K562 (cell line): ENCODE measurements around the gene SCG5. TPM values are rescaled to one million over a fixed set of nuclear protein-coding genes. Genes with fewer than 3 reads are reported as not detected.

Experiments
- ATAC-seq: fragments of 200-7000 bp; cut with Tn5 transposase; 3 replicates; pipeline ENCODE4 v1.9.1; 2020; ENCODE audit warnings: moderate library complexity
- BruUV-seq: library from RNA; stranded (reverse); fragments of 400-500 nt; replicated peaks from 2 replicates; lab custom pipeline; 2021; lab: Mats Ljungman, UMichigan
- CTCF ChIA-PET: fragments of 300-600 bp; formaldehyde crosslinking; extraction: SDS; loops from one replicate; lab custom pipeline; 2021; ENCODE audit warnings: low intra/inter-chr PET ratio; lab: Yijun Ruan, JAX
- POLR2A ChIA-PET: fragments of 300-600, 350-650 bp; sonication (Branson Sonifier 250); formaldehyde crosslinking; extraction: SDS; loops from one replicate; lab custom pipeline; 2021; ENCODE audit warnings: antibody characterized with exemption, inconsistent platforms; lab: Yijun Ruan, JAX
- DNase-seq, 4 experiments: peaks; one replicate each; pipeline versions ENCODE4 v3.0.0 to v3.0.0-alpha.2; 2011 to 2018; ENCODE audit warnings: low spot score in 3 of 4, mixed read lengths in 3 of 4; ENCODE audit errors: extremely low read depth in 1 of 4
- FAIRE-seq: peaks from 2 replicates; lab custom pipeline; 2011; peaks lifted over from hg19 to GRCh38; lab: Jason Lieb, UNC
- H2AFZ ChIP-seq: 2 replicates; pipeline ENCODE4 v1.6.0; 2011; ENCODE audit warnings: low read depth, low read length, control low read depth, inconsistent platforms
- H3K27ac ChIP-seq: fragments of 200-600 bp; 3 replicates; pipeline ENCODE4 v1.8.0; 2011; ENCODE audit warnings: low read depth, mild to moderate bottlenecking, control low read depth, inconsistent platforms, low read length, moderate library complexity, mixed read lengths; ENCODE audit errors: extremely low read depth
- H3K27me3 ChIP-seq, 2 experiments: fragments of 300-600 bp in 1 of 2; 2 replicates in 1 of 2; 3 replicates in 1 of 2; pipeline versions ENCODE4 v1.6.0 to v1.8.0; 2011; ENCODE audit warnings: inconsistent platforms in 2 of 2, low read length in 2 of 2, mild to moderate bottlenecking in 1 of 2, mixed read lengths in 1 of 2, moderate library complexity in 1 of 2; ENCODE audit not compliant: control insufficient read depth in 2 of 2, insufficient read depth in 2 of 2
- H3K36me3 ChIP-seq: fragments of 300-600 bp; 3 replicates; pipeline ENCODE4 v1.8.0; 2011; ENCODE audit warnings: mild to moderate bottlenecking, low read length, inconsistent platforms; ENCODE audit not compliant: control insufficient read depth, insufficient read depth
- H3K4me1 ChIP-seq, 2 experiments: fragments of 200-600 bp in 1 of 2; replicated peaks in 1 of 2; 2 replicates in 1 of 2; 3 replicates in 1 of 2; pipeline versions ENCODE4 v1.5.1 to v1.8.0; 2011; ENCODE audit warnings: inconsistent platforms in 2 of 2, low read length in 2 of 2, mild to moderate bottlenecking in 1 of 2, mixed read lengths in 1 of 2, moderate library complexity in 1 of 2; ENCODE audit not compliant: control insufficient read depth in 2 of 2, insufficient read depth in 2 of 2
- H3K4me2 ChIP-seq: 2 replicates; pipeline ENCODE4 v1.6.1; 2011; ENCODE audit warnings: low read length, control low read depth, inconsistent platforms, mixed read lengths; ENCODE audit not compliant: insufficient read depth
- H3K4me3 ChIP-seq: fragments of 200-600 bp; sonication (generic), shearing (Covaris generic); 2 replicates; pipeline ENCODE4 v1.5.1; 2016; ENCODE audit warnings: control low read depth, inconsistent platforms
- H3K79me2 ChIP-seq: fragments of 200-600 bp; 3 replicates; pipeline ENCODE4 v1.8.0; 2011; ENCODE audit warnings: low read length, inconsistent platforms; ENCODE audit not compliant: control insufficient read depth, insufficient read depth
- H3K9ac ChIP-seq, 2 experiments: 2 replicates each; pipeline versions ENCODE4 v1.6.0 to v1.6.1; 2011; ENCODE audit warnings: low read depth in 2 of 2, low read length in 2 of 2, control low read depth in 1 of 2, inconsistent platforms in 1 of 2, mild to moderate bottlenecking in 1 of 2, mixed read lengths in 1 of 2; ENCODE audit not compliant: insufficient read depth in 1 of 2
- H3K9me1 ChIP-seq: one replicate; pipeline ENCODE4 v1.6.0; 2011; ENCODE audit warnings: inconsistent platforms, mild to moderate bottlenecking, low read length, moderate library complexity; ENCODE audit not compliant: control insufficient read depth, insufficient read depth
- H3K9me3 ChIP-seq: replicated peaks from 2 replicates; pipeline ENCODE4 v1.5.1; 2011; ENCODE audit warnings: low read depth, low read length, inconsistent platforms; ENCODE audit not compliant: control insufficient read depth, insufficient read depth
- H4K20me1 ChIP-seq: replicated peaks from 2 replicates; pipeline ENCODE4 v1.6.1; 2011; ENCODE audit warnings: low read length, inconsistent platforms, mixed read lengths; ENCODE audit not compliant: control insufficient read depth, insufficient read depth
- KAT7 ChIP-seq: sonication (generic); formaldehyde crosslinking; IDR thresholded peaks from 2 replicates; pipeline ENCODE4 v1.8.0; 2022; ENCODE audit warnings: missing genetic modification reagents, mild to moderate bottlenecking, borderline replicate concordance
- YBX1 ChIP-seq: fragments of 450-650 bp; IDR thresholded peaks from 2 replicates; pipeline ENCODE4 v1.7.1; 2016; ENCODE audit warnings: mild to moderate bottlenecking
- ZBTB11 ChIP-seq, 3 experiments: fragments of 200-800 bp in 1 of 3; fragments of 250-450 bp in 1 of 3; fragments of 450-650 bp in 1 of 3; sonication (Bioruptor Pico) in 1 of 3; sonication (Bioruptor generic) in 1 of 3; formaldehyde crosslinking in 1 of 3; IDR thresholded peaks; 2 replicates each; pipeline versions ENCODE4 v1.6.1 to v1.8.0; 2016 to 2022; ENCODE audit warnings: mild to moderate bottlenecking in 2 of 3, missing genetic modification characterization in 2 of 3, missing compliant biosample characterization in 1 of 3, moderate library complexity in 1 of 3
- ZNF280A ChIP-seq: fragments of 450-650 bp; IDR thresholded peaks from 2 replicates; pipeline ENCODE4 v1.6.1; 2018; ENCODE audit warnings: mild to moderate bottlenecking, low read depth; ENCODE audit not compliant: partially characterized antibody
- WGBS: fragments of 100-300 bp; shearing (Covaris generic); methylation state at CpG from one replicate; pipeline ENCODE4 v1.1.6; 2016; ENCODE audit warnings: low coverage, mixed read lengths; ENCODE audit not compliant: insufficient coverage; ENCODE audit errors: missing lambda C conversion rate; 5-methylcytosine and 5-hydroxymethylcytosine counted together
- in situ Hi-C: fragments of 300-500 bp; cut with MboI; formaldehyde crosslinking; loops from 4 replicates; pipeline ENCODE4 v1.15.0; 2018; ENCODE audit warnings: inconsistent platforms, mixed read lengths
- intact Hi-C: fragments of 100-400 bp; cut with micrococcal nuclease; formaldehyde crosslinking; loops from 2 replicates; pipeline ENCODE4 v1.14.2; 2022
- polyA plus RNA-seq, 8 experiments: library from polyadenylated mRNA; depleted of rRNA in 4 of 8; stranded (reverse) in 5 of 8; unstranded in 3 of 8; fragments of >200 nt; fragmentation: Nextera tagmentation in 2 of 8; fragmentation: Illumina TruSeq in 1 of 8; extraction: Ambion mirVana in 2 of 8; extraction: Trizol in 1 of 8; gene quantifications; 2 replicates each; pipeline versions ENCODE4 v1.2.1 to v1.2.3, GENCODE V29; 2011 to 2014; ENCODE audit warnings: inconsistent platforms in 1 of 8, missing spikeins in 1 of 8
- total RNA-seq, 7 experiments: library from RNA; depleted of rRNA in 6 of 7; stranded (reverse); fragments of >200 nt in 6 of 7; fragmentation: Illumina TruSeq in 2 of 7; extraction: Trizol in 2 of 7; gene quantifications; 2 replicates each; pipeline versions ENCODE4 v1.2.1 to v1.2.3, GENCODE V29; 2011 to 2021; ENCODE audit warnings: low replicate concordance in 1 of 7

Gene SCG5
- total and polyA plus RNA-seq, 9 of the 15 experiments (the other 6 are each of a cell fraction or from before 2014, with no cell fraction given): 0.06 to 0.76 (median 0.28) TPM; not detected in 2

- POLR2A ChIA-PET: interaction anchor here (1.2 kb wide), 1 partner anchor 174 kb away, joined by 3 read pairs; no protein-coding TSS in a partner anchor
- no peak for DNase-seq
- no peak overlapping the region for H3K4me2 ChIP-seq
Observed at GRCh38 chr15:32735989-32736700, 94.6 kb downstream of the SCG5 start.

More at GRCh38 chr15:32735989-32736700, 94.6 kb downstream of the SCG5 start:
- peaks cover 0 to 3% of the 10 kb centered on the region in 2 experiments; a peak in 1 of 5 replicates for H3K4me1 ChIP-seq
- no peak overlapping the region for H3K4me3 ChIP-seq
- no peak for ATAC-seq
- CTCF ChIA-PET: no interaction called here
- H3K27me3 ChIP-seq: no peaks in the 10 kb centered on the region
- H3K9me1 ChIP-seq: no peaks in the 10 kb centered on the region
- in situ Hi-C loops (no loop called here), intact Hi-C loops (no loop called here)
- BruUV-seq: no TSS peak
- no peaks in the 10 kb centered on the region for H3K36me3 ChIP-seq
- no peak for FAIRE-seq
- H4K20me1 ChIP-seq: no peaks in the 10 kb centered on the region
- no peak overlapping the region for H2AFZ ChIP-seq
- no peaks in the 10 kb centered on the region for H3K9me3 ChIP-seq
- WGBS: 25% methylated on average over 2 of the region's 2 CpGs
- H3K9ac ChIP-seq: no peak overlapping the region
- TF ChIP-seq ZNF280A (no peak), YBX1 (no peak), KAT7 (CRISPR knock-in tag) (no peak), ZBTB11 (CRISPR knock-in tag; IDR thresholded peaks at IDR 0.05) (no peak)
- H3K79me2 ChIP-seq: no peaks in the 10 kb centered on the region
- no peak overlapping the region for H3K27ac ChIP-seq
